GM12891 (cell line): ENCODE measurements around the gene GAST.

ENCODE experiments used
- POLR2A ChIP-seq: IDR thresholded peaks from 2 replicates; pipeline ENCODE4 v1.6.1; 2011; ENCODE audit warnings: low read depth, low read length, control low read depth
- POLR2AphosphoS5 ChIP-seq: IDR thresholded peaks from 2 replicates; pipeline ENCODE4 v1.6.1; 2011; ENCODE audit warnings: low read depth, low read length, control low read depth
- POU2F2 ChIP-seq: IDR thresholded peaks from 2 replicates; pipeline ENCODE4 v1.6.1; 2011; ENCODE audit warnings: low read depth, mild to moderate bottlenecking, control low read depth, low read length, moderate library complexity
- TAF1 ChIP-seq: IDR thresholded peaks from 2 replicates; pipeline ENCODE4 v1.6.1; 2011; ENCODE audit warnings: low read depth, low read length, control low read depth

DNA sequence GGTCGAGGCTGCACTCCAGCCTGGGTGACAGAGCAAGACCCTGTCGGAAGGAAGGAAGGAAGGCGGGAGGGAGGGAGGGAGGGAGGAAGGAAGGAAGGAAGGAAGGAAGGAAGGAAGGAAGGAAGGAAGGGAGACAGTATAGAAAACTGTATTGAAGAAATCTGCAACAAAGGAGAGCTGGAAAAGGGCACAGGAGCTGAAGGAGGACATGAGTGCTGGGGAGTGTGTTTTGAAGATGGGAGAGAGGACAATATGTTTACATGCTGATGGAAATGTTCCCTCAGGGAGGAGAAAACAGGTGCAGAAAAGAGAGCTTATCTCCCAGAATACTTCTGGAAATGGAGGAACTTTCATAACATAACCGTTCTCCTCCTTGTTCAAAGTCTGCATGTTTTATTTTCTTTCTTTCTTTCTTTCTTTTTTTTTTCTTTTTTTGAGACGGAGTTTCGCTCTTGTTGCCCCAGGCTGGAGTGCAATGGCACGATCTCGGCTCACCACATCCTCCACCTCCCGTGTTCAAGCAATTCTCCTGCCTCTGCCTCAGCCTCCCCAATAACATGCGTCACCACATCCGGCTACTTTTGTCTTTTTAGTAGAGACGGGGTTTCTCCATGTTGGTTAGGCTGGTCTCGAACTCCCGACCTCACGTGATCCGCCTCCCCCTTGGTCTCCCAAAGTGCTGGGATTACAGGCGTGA lies 25.0 kb downstream of the GAST start:
- TF ChIP-seq TAF1 (no peak), POLR2AphosphoS5 (no peak), POLR2A (no peak), POU2F2 (no peak)
